ENCODE results near the gene MAP3K15.

Gene MAP3K15

GRCh38 chrX:19549838-19550237 lies 34.5 kb upstream of the MAP3K15 start:
- H3K4me3 ChIP-seq (ENCODE audit: low read depth, low read length) = no peak overlapping the region
- H3K36me3 ChIP-seq (ENCODE audit: insufficient read depth, low read length) = peaks cover 8% of the 10 kb centered on the region; the same call in 1 of the 2 replicates
- H3K27ac ChIP-seq (ENCODE audit: low read depth, low read length) = no peak overlapping the region
- H3K79me2 ChIP-seq (ENCODE audit: control insufficient read depth, insufficient read depth, low read length, unreplicated experiment) = no peaks in the 10 kb centered on the region
- H3K27me3 ChIP-seq (ENCODE audit: insufficient read depth, low read length) = no peaks in the 10 kb centered on the region
- peaks cover 2% of the 10 kb centered on the region for H3K4me1 ChIP-seq (ENCODE audit: control insufficient read depth, insufficient read depth, low read length, unreplicated experiment)
- H2AFZ ChIP-seq (ENCODE audit: low read length, unreplicated experiment) = no peak overlapping the region

GRCh38 chrX:19548934-19549333 lies 33.6 kb upstream of the MAP3K15 start:
- Histone ChIP-seq H3K27ac (ENCODE audit: low read depth, low read length) (no peak overlapping the region), H2AFZ (ENCODE audit: low read length, unreplicated experiment) (no peak overlapping the region), H3K36me3 (ENCODE audit: insufficient read depth, low read length) (peaks cover 8% of the 10 kb centered on the region; the same call in 1 of the 2 replicates), H3K4me3 (ENCODE audit: low read depth, low read length) (no peak overlapping the region), H3K4me1 (ENCODE audit: control insufficient read depth, insufficient read depth, low read length, unreplicated experiment) (no peaks in the 10 kb centered on the region), H3K27me3 (ENCODE audit: insufficient read depth, low read length) (no peaks in the 10 kb centered on the region), H3K79me2 (ENCODE audit: control insufficient read depth, insufficient read depth, low read length, unreplicated experiment) (no peaks in the 10 kb centered on the region)

- no peaks in the 10 kb centered on the region for H3K79me2 ChIP-seq (ENCODE audit: control insufficient read depth, insufficient read depth, low read length, unreplicated experiment)
- H3K4me1 ChIP-seq (ENCODE audit: control insufficient read depth, insufficient read depth, low read length, unreplicated experiment) = no peaks in the 10 kb centered on the region
- peaks cover 8% of the 10 kb centered on the region; the same call in 1 of the 2 replicates for H3K36me3 ChIP-seq (ENCODE audit: insufficient read depth, low read length)
Observed at GRCh38 chrX:19548279-19548678, 33.0 kb upstream of the MAP3K15 start.

GRCh38 chrX:19545651-19546050 lies 30.3 kb upstream of the MAP3K15 start:
- Histone ChIP-seq H3K79me2 (ENCODE audit: control insufficient read depth, insufficient read depth, low read length, unreplicated experiment) (no peaks in the 10 kb centered on the region), H3K4me3 (ENCODE audit: low read depth, low read length) (no peak overlapping the region), H3K27ac (ENCODE audit: low read depth, low read length) (no peak overlapping the region), H3K36me3 (ENCODE audit: insufficient read depth, low read length) (peaks cover 8% of the 10 kb centered on the region; the same call in 1 of the 2 replicates), H3K27me3 (ENCODE audit: insufficient read depth, low read length) (no peaks in the 10 kb centered on the region), H2AFZ (ENCODE audit: low read length, unreplicated experiment) (no peak overlapping the region), H3K4me1 (ENCODE audit: control insufficient read depth, insufficient read depth, low read length, unreplicated experiment) (no peaks in the 10 kb centered on the region)

More at GRCh38 chrX:19548279-19548678, 33.0 kb upstream of the MAP3K15 start:
- no peak overlapping the region for H3K4me3 ChIP-seq (ENCODE audit: low read depth, low read length)
- no peaks in the 10 kb centered on the region for H3K27me3 ChIP-seq (ENCODE audit: insufficient read depth, low read length)
- no peak overlapping the region for H2AFZ ChIP-seq (ENCODE audit: low read length, unreplicated experiment)
- no peak overlapping the region for H3K27ac ChIP-seq (ENCODE audit: low read depth, low read length)

GRCh38 chrX:19544693-19545305 lies 29.5 kb upstream of the MAP3K15 start:
- Histone ChIP-seq H3K27ac (ENCODE audit: low read depth, low read length) (no peak overlapping the region), H3K4me1 (ENCODE audit: control insufficient read depth, insufficient read depth, low read length, unreplicated experiment) (no peaks in the 10 kb centered on the region), H3K27me3 (ENCODE audit: insufficient read depth, low read length) (no peaks in the 10 kb centered on the region), H3K4me3 (ENCODE audit: low read depth, low read length) (no peak overlapping the region), H3K79me2 (ENCODE audit: control insufficient read depth, insufficient read depth, low read length, unreplicated experiment) (no peaks in the 10 kb centered on the region), H3K36me3 (ENCODE audit: insufficient read depth, low read length) (peaks cover 7% of the 10 kb centered on the region; the same call in 1 of the 2 replicates), H2AFZ (ENCODE audit: low read length, unreplicated experiment) (no peak overlapping the region)

- Histone ChIP-seq H2AFZ (ENCODE audit: low read length, unreplicated experiment) (no peak overlapping the region), H3K79me2 (ENCODE audit: control insufficient read depth, insufficient read depth, low read length, unreplicated experiment) (no peaks in the 10 kb centered on the region), H3K27me3 (ENCODE audit: insufficient read depth, low read length) (no peaks in the 10 kb centered on the region), H3K36me3 (ENCODE audit: insufficient read depth, low read length) (peaks cover 4% of the 10 kb centered on the region; the same call in 1 of the 2 replicates), H3K27ac (ENCODE audit: low read depth, low read length) (no peak overlapping the region), H3K4me1 (ENCODE audit: control insufficient read depth, insufficient read depth, low read length, unreplicated experiment) (no peaks in the 10 kb centered on the region), H3K4me3 (ENCODE audit: low read depth, low read length) (no peak overlapping the region)
Observed at GRCh38 chrX:19543951-19544381, 28.7 kb upstream of the MAP3K15 start.

- no peak overlapping the region for H2AFZ ChIP-seq (ENCODE audit: low read length, unreplicated experiment)
- no peaks in the 10 kb centered on the region for H3K36me3 ChIP-seq (ENCODE audit: insufficient read depth, low read length)
- H3K27me3 ChIP-seq (ENCODE audit: insufficient read depth, low read length) = no peaks in the 10 kb centered on the region
- no peak overlapping the region for H3K4me3 ChIP-seq (ENCODE audit: low read depth, low read length)
- H3K4me1 ChIP-seq (ENCODE audit: control insufficient read depth, insufficient read depth, low read length, unreplicated experiment) = no peaks in the 10 kb centered on the region
- no peak overlapping the region for H3K27ac ChIP-seq (ENCODE audit: low read depth, low read length)
- H3K79me2 ChIP-seq (ENCODE audit: control insufficient read depth, insufficient read depth, low read length, unreplicated experiment) = no peaks in the 10 kb centered on the region
Observed at GRCh38 chrX:19543020-19543715, 27.9 kb upstream of the MAP3K15 start.

- H3K36me3 ChIP-seq (ENCODE audit: insufficient read depth, low read length) = no peaks in the 10 kb centered on the region
Observed at GRCh38 chrX:19541931-19542330, 26.6 kb upstream of the MAP3K15 start.

GRCh38 chrX:19541196-19541595 lies 25.9 kb upstream of the MAP3K15 start:
- Histone ChIP-seq H2AFZ (ENCODE audit: low read length, unreplicated experiment) (no peak overlapping the region), H3K4me3 (ENCODE audit: low read depth, low read length) (no peak overlapping the region), H3K79me2 (ENCODE audit: control insufficient read depth, insufficient read depth, low read length, unreplicated experiment) (no peaks in the 10 kb centered on the region), H3K27me3 (ENCODE audit: insufficient read depth, low read length) (no peaks in the 10 kb centered on the region), H3K36me3 (ENCODE audit: insufficient read depth, low read length) (no peaks in the 10 kb centered on the region), H3K4me1 (ENCODE audit: control insufficient read depth, insufficient read depth, low read length, unreplicated experiment) (no peaks in the 10 kb centered on the region), H3K27ac (ENCODE audit: low read depth, low read length) (no peak overlapping the region)

More at GRCh38 chrX:19541931-19542330, 26.6 kb upstream of the MAP3K15 start:
- Histone ChIP-seq H3K27ac (ENCODE audit: low read depth, low read length) (no peak overlapping the region), H3K4me3 (ENCODE audit: low read depth, low read length) (no peak overlapping the region), H2AFZ (ENCODE audit: low read length, unreplicated experiment) (no peak overlapping the region), H3K79me2 (ENCODE audit: control insufficient read depth, insufficient read depth, low read length, unreplicated experiment) (no peaks in the 10 kb centered on the region), H3K27me3 (ENCODE audit: insufficient read depth, low read length) (no peaks in the 10 kb centered on the region), H3K4me1 (ENCODE audit: control insufficient read depth, insufficient read depth, low read length, unreplicated experiment) (no peaks in the 10 kb centered on the region)

GRCh38 chrX:19540076-19540475 lies 24.8 kb upstream of the MAP3K15 start:
- Histone ChIP-seq H3K4me3 (ENCODE audit: low read depth, low read length) (no peak overlapping the region), H3K27me3 (ENCODE audit: insufficient read depth, low read length) (no peaks in the 10 kb centered on the region), H3K27ac (ENCODE audit: low read depth, low read length) (no peak overlapping the region), H3K36me3 (ENCODE audit: insufficient read depth, low read length) (no peaks in the 10 kb centered on the region), H2AFZ (ENCODE audit: low read length, unreplicated experiment) (no peak overlapping the region), H3K4me1 (ENCODE audit: control insufficient read depth, insufficient read depth, low read length, unreplicated experiment) (no peaks in the 10 kb centered on the region), H3K79me2 (ENCODE audit: control insufficient read depth, insufficient read depth, low read length, unreplicated experiment) (no peaks in the 10 kb centered on the region)

GRCh38 chrX:19539665-19540064 lies 24.4 kb upstream of the MAP3K15 start:
- no peaks in the 10 kb centered on the region for H3K79me2 ChIP-seq (ENCODE audit: control insufficient read depth, insufficient read depth, low read length, unreplicated experiment)

More at GRCh38 chrX:19539665-19540064, 24.4 kb upstream of the MAP3K15 start:
- Histone ChIP-seq H3K27ac (ENCODE audit: low read depth, low read length) (no peak overlapping the region), H3K4me1 (ENCODE audit: control insufficient read depth, insufficient read depth, low read length, unreplicated experiment) (no peaks in the 10 kb centered on the region), H3K4me3 (ENCODE audit: low read depth, low read length) (no peak overlapping the region), H3K36me3 (ENCODE audit: insufficient read depth, low read length) (no peaks in the 10 kb centered on the region), H2AFZ (ENCODE audit: low read length, unreplicated experiment) (no peak overlapping the region), H3K27me3 (ENCODE audit: insufficient read depth, low read length) (no peaks in the 10 kb centered on the region)
